ENCODE data around the gene BCR. TPM values are rescaled to one million over a fixed set of nuclear protein-coding genes. Genes with fewer than 3 reads are reported as not detected.

BCR gene
- total and polyA plus RNA-seq, 2 of the 8 experiments (the other 6 are each of a cell fraction or from before 2014, with no cell fraction given) = 66.7 to 130 TPM

DNA sequence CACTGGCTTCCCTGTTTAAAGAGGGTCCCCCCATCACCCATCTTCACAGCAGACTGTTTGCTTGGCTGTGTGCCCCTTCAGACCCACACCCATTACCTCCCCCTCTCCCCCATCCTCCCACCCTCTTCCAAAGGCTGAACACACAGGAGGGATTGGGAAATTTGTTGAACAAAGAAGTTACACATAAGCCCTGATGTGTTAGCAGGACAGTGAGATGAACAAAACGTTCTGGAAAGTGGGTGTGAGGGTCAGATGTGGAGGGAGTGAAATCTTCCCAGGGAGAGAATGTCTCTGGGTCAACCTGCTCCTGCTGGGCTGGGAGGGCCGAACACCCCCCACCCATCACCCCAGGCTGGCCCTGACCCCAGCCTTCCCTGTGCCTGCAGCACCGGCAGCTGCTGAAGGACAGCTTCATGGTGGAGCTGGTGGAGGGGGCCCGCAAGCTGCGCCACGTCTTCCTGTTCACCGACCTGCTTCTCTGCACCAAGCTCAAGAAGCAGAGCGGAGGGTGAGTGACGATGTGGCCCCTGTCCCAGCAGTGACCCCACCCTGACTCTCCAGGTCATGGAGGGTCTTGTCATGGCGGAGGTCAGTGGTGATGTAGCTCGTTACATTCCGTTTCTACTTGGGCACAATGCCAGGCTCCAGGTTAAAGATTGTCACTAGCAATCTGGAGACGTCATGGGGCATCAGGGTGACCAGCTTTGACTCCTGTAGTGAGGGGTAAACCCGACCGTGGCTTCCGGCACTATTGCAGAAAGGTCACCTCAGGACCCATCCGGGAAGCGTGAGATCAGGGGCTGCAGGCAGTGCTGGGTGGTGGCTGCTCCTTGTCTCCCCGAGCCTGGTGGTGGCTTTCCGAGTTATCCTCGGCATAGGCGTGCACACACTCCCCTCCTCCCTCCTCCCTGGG, 103.5 kb downstream of the BCR start (continued):
- TF ChIP-seq POU5F1 (IDR thresholded peaks at IDR 0.05; ENCODE audit: low read depth, low read length) = no peak
- TF ChIP-seq TCF12 (IDR thresholded peaks at IDR 0.05; ENCODE audit: low read depth, low read length) = no peak
- TF ChIP-seq, protein P1, sequence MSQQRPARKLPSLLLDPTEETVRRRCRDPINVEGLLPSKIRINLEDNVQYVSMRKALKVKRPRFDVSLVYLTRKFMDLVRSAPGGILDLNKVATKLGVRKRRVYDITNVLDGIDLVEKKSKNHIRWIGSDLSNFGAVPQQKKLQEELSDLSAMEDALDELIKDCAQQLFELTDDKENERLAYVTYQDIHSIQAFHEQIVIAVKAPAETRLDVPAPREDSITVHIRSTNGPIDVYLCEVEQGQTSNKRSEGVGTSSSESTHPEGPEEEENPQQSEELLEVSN (IDR thresholded peaks at IDR 0.05) = no peak
- TF ChIP-seq BCL11A (IDR thresholded peaks at IDR 0.05; ENCODE audit: low read depth in 2 of 2, low read length in 2 of 2) = no peak
- no peak for TF ChIP-seq JUND (IDR thresholded peaks at IDR 0.05; ENCODE audit: low read length)
- TF ChIP-seq RBBP5 (IDR thresholded peaks at IDR 0.05; ENCODE audit: borderline replicate concordance, low read depth, low read length) = no peak
- TF ChIP-seq CHD1 (IDR thresholded peaks at IDR 0.05; ENCODE audit: low read depth, low read length) = no peak
- TF ChIP-seq PHF8 (conservative IDR thresholded peaks at IDR 0.05; ENCODE audit: low read depth, low read length) = no peak
- TF ChIP-seq CBX5 (IDR thresholded peaks at IDR 0.05; ENCODE audit: low read depth, low read length) = no peak
- TF ChIP-seq RFX5 (IDR thresholded peaks at IDR 0.05; ENCODE audit: borderline replicate concordance, low read depth, low read length) = no peak
- no peak for TF ChIP-seq POLR2A (IDR thresholded peaks at IDR 0.05; ENCODE audit: control extremely low read depth in 1 of 2, low read depth in 2 of 2, low read length in 2 of 2)

All from H1 (cell line).